ENCODE data around the gene RAVER1. TPM values are rescaled to one million over a fixed set of nuclear protein-coding genes. Genes with fewer than 3 reads are reported as not detected.

The RAVER1 gene
- total and polyA plus RNA-seq, 9 of the 15 experiments (the other 6 are each of a cell fraction or from before 2014, with no cell fraction given) = 0.06 to 113 (median 7.0) TPM

- peak; percentile 22; the same call in 1 of the 2 replicates for TF ChIP-seq TEAD4 (IDR thresholded peaks at IDR 0.05; ENCODE audit: low read length)
- no peak for TF ChIP-seq TEAD4 (CRISPR knock-in tag; IDR thresholded peaks at IDR 0.05; ENCODE audit: borderline replicate concordance)
- TF ChIP-seq ID3 (CRISPR knock-in tag; IDR thresholded peaks at IDR 0.05) = no peak
- TF ChIP-seq ID3 (tag; IDR thresholded peaks at IDR 0.05) = no peak
- TF ChIP-seq VEZF1 (CRISPR knock-in tag; IDR thresholded peaks at IDR 0.05) = peak; percentile 93
- TF ChIP-seq DACH1 (IDR thresholded peaks at IDR 0.05; ENCODE audit: partially characterized antibody) = no peak
- TF ChIP-seq TBL1XR1 (IDR thresholded peaks at IDR 0.05; ENCODE audit: low read length in 2 of 2) = 0 out of 4 replicates have a peak, but pooled peaks of 1 of the 2 experiments have one; percentile 44
- no peak for TF ChIP-seq ERF (CRISPR knock-in tag; IDR thresholded peaks at IDR 0.05)
- TF ChIP-seq POLR2B (IDR thresholded peaks at IDR 0.05; ENCODE audit: low read depth, partially characterized antibody) = peak; percentile 29
- TF ChIP-seq HLTF (IDR thresholded peaks at IDR 0.05) = 0 out of 2 replicates have a peak, but pooled peaks have one; percentile 40
- no peak for TF ChIP-seq KDM1A (IDR thresholded peaks at IDR 0.05)
- TF ChIP-seq DPF2 (IDR thresholded peaks at IDR 0.05) = no peak
- TF ChIP-seq RBFOX2 (IDR thresholded peaks at IDR 0.05; ENCODE audit: low read depth, low read length) = peak; percentile 64
- TF ChIP-seq HDAC6 (IDR thresholded peaks at IDR 0.05; ENCODE audit: low read depth, low read length) = 0 out of 2 replicates have a peak, but pooled peaks have one; percentile 67
- TF ChIP-seq ZNF217 (CRISPR knock-in tag; IDR thresholded peaks at IDR 0.05) = no peak
- peak; percentile 42 for TF ChIP-seq HMGN3 (IDR thresholded peaks at IDR 0.05; ENCODE audit: borderline replicate concordance, extremely low read depth, insufficient read length, low read depth, low read length)
- peak; percentile 47 for TF ChIP-seq KDM5B (IDR thresholded peaks at IDR 0.05; ENCODE audit: insufficient replicate concordance, low read depth, low read length)
- TF ChIP-seq NRF1 (conservative IDR thresholded peaks at IDR 0.05 in 1 of 2, IDR thresholded peaks at IDR 0.05 in 1 of 2) = no peak
- TF ChIP-seq TARDBP (IDR thresholded peaks at IDR 0.05) = 0 out of 2 replicates have a peak, but pooled peaks have one; percentile 41
- peak; percentile 56 for TF ChIP-seq TAF1 (IDR thresholded peaks at IDR 0.05; ENCODE audit: control insufficient read depth, extremely low read depth, insufficient read depth, low read length, severe bottlenecking)
- TF ChIP-seq E2F6 (IDR thresholded peaks at IDR 0.05; ENCODE audit: borderline replicate concordance in 1 of 2, extremely low read depth in 1 of 2, insufficient read depth in 1 of 2, insufficient read length in 1 of 2, low read depth in 1 of 2, low read length in 1 of 2, poor library complexity in 1 of 2, severe bottlenecking in 1 of 2) = peak; percentile 38 to 78
- no peak for TF ChIP-seq ZKSCAN3 (CRISPR knock-in tag; IDR thresholded peaks at IDR 0.05)
- TF ChIP-seq PHF8 (IDR thresholded peaks at IDR 0.05; ENCODE audit: borderline replicate concordance, low read length) = peak; percentile 47; the same call in 1 of the 2 replicates
- TF ChIP-seq HDAC1 (IDR thresholded peaks at IDR 0.05) = peak in 1 of 2 experiments; percentile 64; a peak in 2 of 4 replicates
- TF ChIP-seq SIN3A (IDR thresholded peaks at IDR 0.05; ENCODE audit: borderline replicate concordance in 2 of 2, control insufficient read depth in 1 of 2, low read depth in 2 of 2, low read length in 2 of 2) = peak in 1 of 2 experiments; percentile 43; a peak in 2 of 4 replicates
- TF ChIP-seq HDAC2 (IDR thresholded peaks at IDR 0.05) = 0 out of 2 replicates have a peak, but pooled peaks have one; percentile 10
These were observed 43.4 kb downstream of the RAVER1 start, which contains the start of gene ICAM5 (continued) for GRCh38 chr19:10289836-10290356.

All from K562 (cell line).